NCI-H82 treated with DMSO at 0.1 percent for 48 hours (cell line): ENCODE data around the gene GALNT4.

Source experiments
- DNase-seq: peaks from one replicate; lab custom pipeline; 2025; ENCODE audit not compliant: unreplicated experiment; lab: John Stamatoyannopoulos, UW

The GALNT4 gene

GRCh38 chr12:89494411-89495231, 30.0 kb downstream of the GALNT4 start:
- DNase-seq, result no peak

GRCh38 chr12:89493670-89494302, 30.8 kb downstream of the GALNT4 start:
- no peak for DNase-seq

GRCh38 chr12:89492883-89493282, 31.7 kb downstream of the GALNT4 start:
- DNase-seq, result no peak

- DNase-seq, result no peak
Measured at GRCh38 chr12:89490922-89491321, 33.7 kb downstream of the GALNT4 start.

- DNase-seq, result no peak
Measured at GRCh38 chr12:89486264-89486663, 38.3 kb downstream of the GALNT4 start.

GRCh38 chr12:89484470-89484869, 40.1 kb downstream of the GALNT4 start:
- peak; percentile 47 for DNase-seq

- DNase-seq, result no peak
Measured at GRCh38 chr12:89481213-89481914, 43.2 kb downstream of the GALNT4 start.

GRCh38 chr12:89479982-89480381, 44.6 kb downstream of the GALNT4 start:
- no peak for DNase-seq

GRCh38 chr12:89477633-89478279, 46.8 kb downstream of the GALNT4 start:
- DNase-seq, result no peak

- DNase-seq, result no peak
Measured at GRCh38 chr12:89476904-89477595, 47.5 kb downstream of the GALNT4 start.

- no peak for DNase-seq
Measured at GRCh38 chr12:89476232-89476631, 48.4 kb downstream of the GALNT4 start.

GRCh38 chr12:89475203-89475990, 49.2 kb downstream of the GALNT4 start:
- DNase-seq, result no peak

- no peak for DNase-seq
Measured at GRCh38 chr12:89474615-89475014, 50.0 kb downstream of the GALNT4 start.
